GM18511 (cell line): ENCODE data around the gene RGL1.
"Not testable (repeated sequence)": the region's sequence is repeated elsewhere in the genome, so short reads cannot be mapped to it uniquely, and the experiment has no call there.

Source experiments
- ATAC-seq: cut with Tn5 transposase; IDR thresholded peaks from one replicate; pipeline ENCODE4 v1.9.1; 2021; ENCODE audit warnings: mild to moderate bottlenecking, moderate library complexity; ENCODE audit not compliant: unreplicated experiment

The RGL1 gene

GRCh38 chr1:183783767-183784637, 20.9 kb upstream of the RGL1 start:
- no peak for ATAC-seq

GRCh38 chr1:183785921-183786320, 19.0 kb upstream of the RGL1 start:
- not testable (repeated sequence) for ATAC-seq

GRCh38 chr1:183787704-183788103, 17.2 kb upstream of the RGL1 start:
- no peak for ATAC-seq

DNA sequence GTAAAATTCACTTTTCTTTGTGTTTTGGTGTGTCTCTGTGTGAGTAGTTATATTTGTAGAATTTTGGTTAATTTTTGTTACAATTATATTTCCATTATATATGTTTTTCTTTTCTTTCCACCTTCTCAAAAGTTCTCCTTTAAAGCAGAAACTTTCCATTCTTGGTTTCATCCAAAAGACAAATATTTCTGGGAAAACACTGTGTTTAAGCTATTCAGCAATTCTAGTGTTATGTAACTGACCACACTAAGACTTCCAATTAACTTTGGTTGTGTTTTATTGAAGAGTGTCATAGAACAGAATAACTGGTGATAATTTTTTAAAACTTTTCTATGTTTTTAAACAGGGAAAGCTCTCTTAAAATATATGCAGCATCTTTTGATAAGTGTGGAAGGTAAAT, 13.6 kb upstream of the RGL1 start:
- ATAC-seq, result no peak

DNA sequence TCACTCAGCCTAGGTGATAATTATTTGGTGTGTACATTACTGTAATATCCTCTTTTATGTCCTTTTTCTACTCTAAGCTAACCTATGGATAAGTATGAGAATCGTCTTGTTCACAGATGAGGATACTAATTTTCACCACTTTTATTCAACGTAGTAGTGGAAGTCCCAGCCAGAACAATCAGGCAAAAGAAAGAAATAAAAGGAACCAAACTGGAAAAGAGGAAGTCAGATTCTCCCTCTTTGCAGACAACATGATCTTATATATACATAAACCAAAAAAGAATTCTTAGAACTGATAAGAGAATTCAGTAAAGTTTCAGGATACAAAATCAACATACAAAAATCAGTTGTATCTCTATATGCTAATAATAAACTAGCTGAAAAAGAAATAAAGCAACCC, 12.6 kb upstream of the RGL1 start:
- no peak for ATAC-seq

DNA sequence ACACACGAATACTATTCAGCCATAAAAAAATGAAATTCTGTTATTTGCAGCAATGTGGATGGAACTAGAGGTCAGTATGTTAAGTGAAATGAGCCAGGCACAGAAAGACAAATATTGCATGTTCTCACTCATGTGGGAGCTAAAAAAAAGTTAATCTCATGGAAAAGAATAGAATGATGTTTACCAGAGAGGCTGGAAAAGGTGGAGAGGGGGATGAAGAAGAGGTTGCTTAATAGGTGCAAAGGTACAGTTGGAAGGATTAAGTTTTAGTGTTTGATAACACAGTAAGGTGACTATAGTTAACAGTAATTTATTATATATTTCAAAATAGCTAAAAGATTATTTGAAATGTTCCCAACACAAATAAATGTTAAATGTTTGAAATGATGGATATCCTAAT, 10.8 kb upstream of the RGL1 start:
- ATAC-seq, result no peak

DNA sequence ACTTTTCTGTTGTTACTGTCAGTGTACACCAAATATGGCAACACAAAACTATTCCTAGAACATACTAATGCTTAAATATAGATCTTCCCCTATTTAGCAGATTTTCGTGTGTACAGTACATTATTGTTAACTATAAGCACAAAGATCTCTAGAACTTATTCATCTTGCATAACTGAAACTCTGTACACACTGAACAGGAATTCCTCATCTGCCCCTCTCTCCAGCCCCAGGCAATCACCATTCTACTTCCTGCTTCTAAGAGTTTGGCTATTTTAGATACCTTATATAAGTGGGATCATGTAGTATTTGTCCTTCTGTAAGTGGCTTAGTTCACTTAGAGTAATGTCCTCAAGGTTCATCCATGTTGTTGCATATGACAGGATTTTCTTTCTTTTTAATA, 4.5 kb upstream of the RGL1 start:
- no peak for ATAC-seq

DNA sequence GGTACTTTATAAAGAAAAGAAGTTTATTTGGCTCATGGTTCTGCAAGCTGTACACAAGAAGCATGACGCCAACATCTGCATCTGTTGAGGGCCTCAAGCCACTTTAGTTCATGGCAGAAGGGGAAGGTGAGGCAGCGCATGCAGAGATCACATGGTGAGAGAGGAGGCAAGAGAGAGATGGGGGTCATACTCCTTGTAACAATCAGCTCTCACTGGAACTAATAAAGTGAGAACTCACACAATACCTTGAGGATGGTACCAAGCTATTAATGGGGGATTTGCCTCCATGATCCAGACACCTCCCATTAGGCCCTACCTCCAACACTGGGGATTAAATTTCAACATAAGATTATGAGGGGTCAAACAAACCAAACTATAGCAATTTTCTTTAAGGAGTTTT, 3.3 kb upstream of the RGL1 start:
- no peak for ATAC-seq

DNA sequence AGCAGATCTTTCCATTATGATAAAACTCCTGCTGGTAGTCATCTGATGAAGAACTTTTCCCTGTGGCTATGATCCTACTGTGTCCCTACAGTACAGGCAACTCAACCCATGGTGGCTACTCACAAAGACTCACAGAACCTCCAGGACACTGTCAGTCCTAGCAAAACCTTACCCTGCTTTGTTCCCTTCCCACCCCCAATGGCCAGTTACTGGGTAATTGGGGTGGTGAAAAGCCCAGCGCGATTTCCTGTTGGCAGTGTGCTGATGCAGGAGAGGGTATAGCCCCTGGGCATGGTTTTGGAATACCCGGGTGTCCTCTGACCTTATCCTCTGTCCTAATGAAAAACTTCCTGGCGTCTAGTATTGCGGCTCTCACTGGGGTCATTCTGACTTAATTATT, 533 bp upstream of the RGL1 start:
- ATAC-seq, result no peak

DNA sequence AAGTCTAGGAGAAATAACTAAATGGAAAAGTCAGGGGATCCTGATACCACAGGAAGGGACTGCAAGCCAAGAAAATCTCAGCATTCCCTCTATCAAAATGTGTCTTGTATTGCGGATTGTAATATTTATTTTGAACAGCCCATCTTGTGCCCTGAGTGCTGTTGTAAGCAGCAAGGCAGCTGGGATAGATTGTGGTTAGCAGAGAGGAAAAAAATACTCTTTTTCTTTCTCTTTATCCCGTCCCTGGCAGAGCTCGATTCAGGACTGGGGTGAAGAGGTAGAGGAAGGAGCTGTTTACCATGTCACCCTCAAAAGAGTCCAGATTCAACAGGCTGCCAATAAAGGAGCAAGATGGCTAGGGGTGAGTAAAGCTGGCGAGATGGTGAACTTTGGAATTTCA, 1.2 kb downstream of the RGL1 start:
- no peak for ATAC-seq

- ATAC-seq, result no peak
Measured at GRCh38 chr1:183806675-183807074, 1.8 kb downstream of the RGL1 start.

- ATAC-seq, result peak; percentile 64
Measured at GRCh38 chr1:183807549-183808168, 2.7 kb downstream of the RGL1 start.

- ATAC-seq, result no peak
Measured at GRCh38 chr1:183808296-183809027, 3.5 kb downstream of the RGL1 start.

- ATAC-seq, result no peak
Measured at GRCh38 chr1:183810121-183810520, 5.2 kb downstream of the RGL1 start.

- no peak for ATAC-seq
Measured at GRCh38 chr1:183810756-183811544, 6.0 kb downstream of the RGL1 start.

DNA sequence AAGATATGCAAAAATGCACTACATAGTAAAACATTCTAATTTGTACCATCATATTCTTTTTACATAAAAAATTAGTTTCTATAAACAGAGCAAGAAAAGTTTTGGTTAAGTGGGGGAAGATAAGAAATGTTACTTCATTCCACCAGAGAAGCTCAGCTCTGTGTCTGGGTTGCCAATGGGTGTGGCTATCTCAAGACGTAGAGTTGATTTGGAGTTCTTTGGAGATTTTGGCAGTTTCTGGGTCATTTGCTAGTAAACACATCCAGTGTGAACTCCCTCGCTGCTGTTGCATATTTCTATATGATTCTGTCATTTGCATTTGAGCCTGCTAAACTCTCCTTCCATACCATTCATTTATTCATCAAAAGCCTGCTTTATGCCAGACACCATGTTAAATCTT, 7.2 kb downstream of the RGL1 start:
- ATAC-seq, result no peak

DNA sequence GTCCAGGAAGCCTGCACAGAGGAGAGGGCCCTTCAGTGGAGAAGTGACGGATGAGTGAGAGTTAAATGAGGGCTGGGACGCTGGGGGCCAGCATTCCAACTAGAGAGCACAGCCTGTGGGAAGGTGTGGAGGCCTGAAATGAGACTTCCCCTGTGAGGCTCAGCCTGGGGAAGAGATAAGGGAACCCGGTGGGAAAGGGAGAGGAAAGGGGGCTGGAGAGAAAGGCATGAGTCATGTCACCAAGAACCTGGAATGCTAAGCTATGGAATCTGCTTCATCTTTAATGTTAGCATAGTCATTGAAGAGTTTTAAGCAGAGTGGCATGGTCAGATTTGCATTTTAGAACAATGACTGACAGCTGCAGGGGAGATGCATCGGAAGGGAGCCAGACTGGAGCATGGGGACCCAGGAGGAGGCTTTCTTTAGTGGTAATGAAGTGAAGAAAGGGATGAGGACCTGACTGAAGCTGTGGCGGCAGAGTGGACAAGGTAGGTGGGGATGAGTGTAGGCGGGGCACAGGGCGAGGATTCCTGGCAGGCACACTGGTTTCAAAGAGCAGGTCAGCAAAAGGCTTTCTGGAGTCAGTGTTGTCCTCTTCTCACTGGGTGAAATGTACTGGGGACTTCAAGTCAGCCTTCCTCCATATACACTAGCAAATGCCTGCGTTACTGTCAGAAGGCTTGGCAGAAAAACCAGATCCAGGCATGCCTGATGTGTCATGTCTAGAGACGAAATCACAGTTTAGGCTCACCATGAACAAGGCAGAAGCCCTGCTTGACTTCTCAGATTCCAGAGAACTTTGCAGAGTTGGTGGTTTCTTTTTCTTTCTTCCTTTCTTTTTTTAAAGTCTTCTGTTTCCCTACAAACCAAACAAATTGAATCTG, 8.0 kb downstream of the RGL1 start:
- ATAC-seq, result no peak

- ATAC-seq, result no peak
Measured at GRCh38 chr1:183814121-183814681, 9.3 kb downstream of the RGL1 start.

DNA sequence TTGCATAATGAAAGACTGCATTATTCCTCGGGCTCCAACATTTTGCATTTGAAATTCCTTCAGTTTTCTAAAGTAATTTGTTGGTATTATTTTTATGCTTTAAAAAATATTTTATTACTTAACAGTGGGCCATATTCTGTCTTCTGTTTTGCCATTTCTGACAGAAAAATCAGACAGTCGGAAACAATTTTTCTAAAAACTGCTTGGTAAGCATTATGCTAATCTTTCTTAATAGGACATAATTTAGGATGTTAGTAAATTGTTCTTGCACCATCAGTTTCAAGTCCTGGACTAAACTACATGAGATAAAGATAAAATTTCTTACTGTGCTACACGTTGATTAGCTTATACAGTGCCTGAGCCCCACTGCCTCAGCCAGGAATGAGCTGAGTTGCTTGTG, 11.2 kb downstream of the RGL1 start:
- no peak for ATAC-seq
